Left lung (tissue), 10 donors: ENCODE results near the gene TANGO6. TPM values are rescaled to one million over a fixed set of nuclear protein-coding genes. Genes with fewer than 3 reads are reported as not detected.

ENCODE experiments used
- ATAC-seq: fragments of 200-7000 bp; cut with Tn5 transposase; one replicate; pipeline ENCODE4 v1.9.1; 2020; ENCODE audit warnings: moderate library complexity
- DNase-seq, 4 donors: peaks; one replicate each; pipeline ENCODE4 v3.0.0-alpha.2; 2013 to 2020
- H3K27ac ChIP-seq, 2 donors: fragments of 200-600 bp; sonication (generic) in 1 of 2; one replicate each; pipeline versions ENCODE4 v1.5.0 to v1.8.0; 2020 to 2021
- H3K27me3 ChIP-seq, 2 donors: fragments of 200-600 bp; sonication (generic) in 1 of 2; one replicate each; pipeline versions ENCODE4 v1.5.0 to v1.8.0; 2020 to 2021
- H3K36me3 ChIP-seq, 2 donors: fragments of 200-600 bp; sonication (generic) in 1 of 2; one replicate each; pipeline versions ENCODE4 v1.5.0 to v1.8.0; 2020 to 2021
- H3K4me1 ChIP-seq, 2 donors: fragments of 200-600 bp; one replicate each; pipeline ENCODE4 v1.8.0; 2021
- H3K4me3 ChIP-seq, 2 donors: fragments of 200-600 bp; sonication (generic) in 1 of 2; one replicate each; pipeline versions ENCODE4 v1.5.0 to v1.8.0; 2020 to 2021; ENCODE audit warnings: mild to moderate bottlenecking in 1 of 2
- H3K9me3 ChIP-seq, 2 donors: fragments of 200-600 bp; sonication (generic) in 1 of 2; one replicate each; pipeline versions ENCODE4 v1.5.0 to v1.8.0; 2020 to 2021
- CTCF ChIP-seq, 2 donors: fragments of 200-600 bp; sonication (generic) in 1 of 2; IDR thresholded peaks; one replicate each; pipeline versions ENCODE4 v1.5.0 to v1.8.0; 2021; ENCODE audit warnings: antibody characterized with exemption in 2 of 2
- intact Hi-C, 2 donors: fragments of 100-400 bp; cut with DNase I; formaldehyde crosslinking; loops; one replicate each; pipeline versions ENCODE4 v1.11.2 to v1.14.2; 2022
- polyA plus RNA-seq, 6 donors: library from polyadenylated mRNA; unstranded; fragments of 120-200 nt; gene quantifications; one replicate each; pipeline ENCODE4 v1.2.1, GENCODE V29; 2013; ENCODE audit not compliant: insufficient read length in 6 of 6
- total RNA-seq, 2 donors: library from RNA; stranded (reverse); fragmentation: NEBNext Ultra II Directional; extraction: Animal tissue kit (Norgen Biotek cat#: 25700); gene quantifications; one replicate each; pipeline ENCODE4 v1.2.1, GENCODE V29; 2021
- donor health status: DM: no; HTN: yes; CAD: no.
- donor health status: DM: no; HTN: no; CAD: no.

Gene TANGO6
- total and polyA plus RNA-seq, 8 donors: 6.3 to 24.1 (median 7.9) TPM

GRCh38 chr16:69079697-69080096 is 236.4 kb downstream of the TANGO6 start:
- ATAC-seq: no peak

GRCh38 chr16:69083306-69083941 is 240.1 kb downstream of the TANGO6 start:
- Histone ChIP-seq H3K4me3 (no peak overlapping the region), H3K36me3 (peaks cover 0 to 25% of the 10 kb centered on the region in 2 donors), H3K27me3 (no peaks in the 10 kb centered on the region), H3K27ac (no peak overlapping the region), H3K4me1 (peaks cover 0 to under 1% of the 10 kb centered on the region in 2 donors), H3K9me3 (no peaks in the 10 kb centered on the region)
- DNase-seq (no peak), ATAC-seq (peak; percentile 49)
- intact Hi-C loops: no loop called here
- no peak for TF ChIP-seq CTCF (IDR thresholded peaks at IDR 0.05)

More at GRCh38 chr16:69079697-69080096, 236.4 kb downstream of the TANGO6 start:
- Histone ChIP-seq H3K27ac (no peak overlapping the region), H3K4me1 (no peaks in the 10 kb centered on the region), H3K36me3 (peaks cover 0 to 18% of the 10 kb centered on the region in 2 donors), H3K9me3 (no peaks in the 10 kb centered on the region), H3K4me3 (no peak overlapping the region), H3K27me3 (no peaks in the 10 kb centered on the region)
- DNase-seq: no peak
- intact Hi-C loops: no loop called here
- no peak for TF ChIP-seq CTCF (IDR thresholded peaks at IDR 0.05)

GRCh38 chr16:69084289-69084688 is 241.0 kb downstream of the TANGO6 start:
- intact Hi-C loops: no loop called here
- DNase-seq (no peak), ATAC-seq (no peak)
- peaks cover 0 to 25% of the 10 kb centered on the region in 2 donors for H3K36me3 ChIP-seq
- H3K27me3 ChIP-seq: no peaks in the 10 kb centered on the region
- peaks cover 2 to 3% of the 10 kb centered on the region in 2 donors for H3K4me1 ChIP-seq
- H3K4me3 ChIP-seq: no peak overlapping the region
- H3K9me3 ChIP-seq: no peaks in the 10 kb centered on the region
- no peak overlapping the region for H3K27ac ChIP-seq
- no peak for TF ChIP-seq CTCF (IDR thresholded peaks at IDR 0.05)

GRCh38 chr16:69085032-69085695 is 241.8 kb downstream of the TANGO6 start:
- no peak for DNase-seq
- Histone ChIP-seq H3K4me3 (no peak overlapping the region), H3K4me1 (peaks cover 3 to 10% of the 10 kb centered on the region in 2 donors), H3K27ac (no peak overlapping the region), H3K36me3 (peaks cover 0 to 25% of the 10 kb centered on the region in 2 donors), H3K27me3 (no peaks in the 10 kb centered on the region), H3K9me3 (no peaks in the 10 kb centered on the region)
- intact Hi-C loops: no loop called here
- TF ChIP-seq CTCF (IDR thresholded peaks at IDR 0.05): no peak
- ATAC-seq: no peak

GRCh38 chr16:69087161-69087581 is 243.8 kb downstream of the TANGO6 start:
- no peak overlapping the region for H3K4me3 ChIP-seq
- intact Hi-C loops: no loop called here
- H3K27ac ChIP-seq: peak overlapping the region; percentile 48 to 79
- peaks cover 0 to 25% of the 10 kb centered on the region in 2 donors for H3K36me3 ChIP-seq
- DNase-seq (no peak), ATAC-seq (peak; percentile 72)
- H3K4me1 ChIP-seq: peaks cover 3 to 14% of the 10 kb centered on the region in 2 donors
- H3K9me3 ChIP-seq: no peaks in the 10 kb centered on the region
- no peaks in the 10 kb centered on the region for H3K27me3 ChIP-seq
- TF ChIP-seq CTCF (IDR thresholded peaks at IDR 0.05): no peak
